ENCODE data around the gene FGGY. TPM values are rescaled to one million over a fixed set of nuclear protein-coding genes. Genes with fewer than 3 reads are reported as not detected.
"Not testable (repeated sequence)": the region's sequence is repeated elsewhere in the genome, so short reads cannot be mapped to it uniquely, and the experiment has no call there.

FGGY gene
- polyA plus RNA-seq, 4 donors = 21.3 to 28.3 (median 22.6) TPM

DNA sequence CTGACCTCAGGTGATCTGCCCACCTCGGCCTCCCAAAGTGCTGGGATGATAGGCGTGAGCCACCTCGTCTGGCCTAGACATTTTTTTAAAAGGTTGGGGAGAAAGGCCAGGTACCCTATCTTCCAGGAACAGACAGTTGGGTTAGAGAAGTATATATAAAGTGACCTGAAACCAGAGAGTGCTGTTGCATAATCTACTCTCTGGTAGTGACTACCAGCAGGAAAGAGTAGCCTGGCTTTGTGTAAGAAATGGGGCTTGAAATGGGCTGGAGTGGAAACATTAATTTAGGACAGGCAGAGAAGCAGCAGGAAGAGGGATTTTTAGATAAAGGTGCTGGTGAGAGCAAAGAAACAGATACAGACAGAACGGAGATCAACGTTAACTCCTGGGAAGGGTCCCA, 392.1 kb downstream of the FGGY start:
- DNase-seq (ENCODE audit: low read depth in 4 of 4, low spot score in 2 of 4) = no peak

DNA sequence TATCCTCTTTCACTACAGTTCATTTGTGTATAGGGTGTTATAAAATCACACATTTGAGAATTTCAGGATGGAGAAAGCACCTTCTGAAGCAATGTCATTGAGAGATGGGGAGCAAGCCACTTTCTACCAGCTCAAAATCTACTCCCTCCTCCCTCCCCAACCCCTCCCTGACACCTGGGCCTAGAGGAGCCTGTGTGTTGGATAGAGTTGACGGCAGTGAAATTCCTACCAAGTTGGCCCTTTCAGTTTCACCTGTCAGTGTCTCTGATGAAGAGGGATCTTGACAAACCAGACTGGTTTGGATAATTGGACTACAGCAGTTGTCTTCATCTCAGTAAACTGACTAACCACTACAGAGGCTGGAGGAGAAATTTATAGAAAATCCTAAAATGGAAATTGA, 392.8 kb downstream of the FGGY start:
- DNase-seq (ENCODE audit: low read depth in 4 of 4, low spot score in 2 of 4) = no peak

- DNase-seq (ENCODE audit: low read depth in 4 of 4, low spot score in 2 of 4) = no peak
These were observed 393.5 kb downstream of the FGGY start for GRCh38 chr1:59690171-59690930.

GRCh38 chr1:59691261-59691660, 394.4 kb downstream of the FGGY start:
- DNase-seq (ENCODE audit: low read depth in 4 of 4, low spot score in 2 of 4) = no peak

DNA sequence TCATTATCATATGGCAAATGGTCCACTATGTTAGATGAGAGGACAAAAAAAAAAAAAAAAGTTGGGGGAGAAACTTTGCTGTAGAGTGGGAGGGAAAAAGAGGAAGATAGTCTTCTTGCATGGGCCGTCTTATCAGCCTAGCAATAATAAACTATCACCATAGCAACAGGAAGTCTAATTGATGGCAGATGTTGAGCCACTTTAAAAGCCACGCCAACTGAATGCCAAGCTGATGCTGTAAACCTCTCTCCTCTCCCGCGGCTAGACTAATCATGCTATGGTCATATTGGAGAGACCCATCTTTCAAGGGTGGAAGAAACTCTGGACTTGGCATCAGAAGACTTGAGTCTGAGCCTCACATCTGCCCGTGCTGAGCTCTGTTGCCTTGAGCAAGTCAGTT, 395.7 kb downstream of the FGGY start:
- DNase-seq (ENCODE audit: low read depth in 4 of 4, low spot score in 2 of 4) = no peak

DNA sequence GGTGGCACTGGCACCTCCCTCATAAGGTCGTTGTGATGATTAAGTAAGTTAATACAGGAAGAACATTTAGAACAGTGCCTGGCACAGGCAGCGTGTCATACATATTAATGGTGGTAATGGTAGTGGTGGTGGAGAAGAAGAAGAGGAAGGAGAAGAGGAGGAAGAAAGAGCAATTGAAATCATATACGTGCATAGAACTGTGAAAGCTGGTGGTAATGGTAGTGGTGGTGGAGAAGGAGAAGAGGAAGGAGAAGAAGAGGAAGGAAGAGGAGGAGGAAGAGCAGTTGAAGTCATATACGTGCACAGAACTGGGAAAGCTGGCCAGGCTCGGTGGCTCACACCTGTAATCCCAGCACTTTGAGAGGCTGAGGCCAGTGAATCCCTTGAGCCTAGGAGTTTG, 396.5 kb downstream of the FGGY start:
- DNase-seq (ENCODE audit: low read depth in 4 of 4, low spot score in 2 of 4) = no peak

- no peak for DNase-seq (ENCODE audit: low read depth in 4 of 4, low spot score in 2 of 4)
These were observed 398.4 kb downstream of the FGGY start for GRCh38 chr1:59695252-59695651.

DNA sequence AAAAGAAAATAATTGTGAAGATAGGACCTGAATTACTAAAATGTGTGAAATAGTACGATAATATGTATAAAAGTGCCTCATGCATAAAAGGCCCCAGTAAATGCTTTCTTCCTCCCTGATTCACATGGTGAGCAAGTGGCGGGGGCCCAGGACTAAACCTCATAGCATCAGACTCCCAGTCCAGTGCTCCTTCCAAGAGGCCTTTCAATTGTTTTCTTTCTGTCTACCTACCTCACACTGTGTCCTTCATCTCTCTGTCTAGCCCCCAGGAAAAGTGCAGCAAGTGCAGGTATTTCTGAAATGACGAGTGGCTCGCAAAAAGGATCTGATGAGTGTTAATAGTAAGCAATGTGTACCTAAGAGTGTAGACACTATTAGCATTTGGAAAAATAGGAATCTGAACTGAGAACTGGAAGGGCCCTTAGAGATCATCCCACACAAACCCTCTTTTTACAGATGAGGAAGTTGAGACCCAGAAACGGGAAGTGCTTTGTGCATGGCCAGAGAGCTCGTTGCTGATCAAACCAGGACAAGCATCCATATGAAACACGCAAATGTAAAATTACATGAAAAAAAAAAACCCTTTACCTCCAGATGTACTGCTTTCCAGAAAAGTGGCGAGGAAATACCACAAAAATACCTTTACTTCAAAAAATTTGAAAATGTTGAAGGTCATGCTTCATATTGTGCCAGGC, 399.7 kb downstream of the FGGY start:
- DNase-seq (ENCODE audit: low read depth in 4 of 4, low spot score in 2 of 4) = no peak

DNA sequence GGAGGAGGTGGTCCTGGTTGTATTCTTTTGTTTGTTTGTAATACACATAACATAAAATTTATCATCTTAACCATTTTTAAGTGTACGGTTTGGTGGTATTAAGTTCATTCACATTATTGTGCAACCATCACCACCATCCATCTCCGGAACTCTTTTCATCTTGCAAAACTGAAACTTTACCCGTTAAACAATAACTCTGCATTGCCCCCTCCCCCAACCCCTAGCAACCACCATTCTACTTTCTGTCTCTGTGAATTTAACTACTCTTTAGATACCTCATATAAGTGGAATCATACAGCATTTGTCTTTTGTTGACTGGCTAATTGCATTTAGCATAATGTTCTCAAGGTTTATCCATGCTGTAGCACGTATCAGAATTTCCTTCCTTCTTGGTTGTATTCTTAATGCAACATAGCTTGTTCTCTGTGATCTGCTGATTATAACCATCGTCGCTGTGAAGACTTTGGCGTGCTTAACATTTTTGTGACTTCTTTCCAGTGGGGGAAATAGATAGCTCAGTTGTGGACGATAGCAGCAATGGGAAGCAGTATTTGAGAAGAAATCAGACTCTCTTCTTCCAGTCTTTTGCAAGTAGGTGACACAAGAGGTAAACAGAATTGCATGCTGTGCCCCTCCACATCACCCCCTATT, 400.4 kb downstream of the FGGY start:
- DNase-seq (ENCODE audit: low read depth in 4 of 4, low spot score in 2 of 4) = no peak

- DNase-seq (ENCODE audit: low read depth in 4 of 4, low spot score in 2 of 4) = no peak
These were observed 401.5 kb downstream of the FGGY start for GRCh38 chr1:59698386-59698785.

GRCh38 chr1:59699227-59699847, 402.4 kb downstream of the FGGY start:
- DNase-seq (ENCODE audit: low read depth in 4 of 4, low spot score in 2 of 4) = no peak

DNA sequence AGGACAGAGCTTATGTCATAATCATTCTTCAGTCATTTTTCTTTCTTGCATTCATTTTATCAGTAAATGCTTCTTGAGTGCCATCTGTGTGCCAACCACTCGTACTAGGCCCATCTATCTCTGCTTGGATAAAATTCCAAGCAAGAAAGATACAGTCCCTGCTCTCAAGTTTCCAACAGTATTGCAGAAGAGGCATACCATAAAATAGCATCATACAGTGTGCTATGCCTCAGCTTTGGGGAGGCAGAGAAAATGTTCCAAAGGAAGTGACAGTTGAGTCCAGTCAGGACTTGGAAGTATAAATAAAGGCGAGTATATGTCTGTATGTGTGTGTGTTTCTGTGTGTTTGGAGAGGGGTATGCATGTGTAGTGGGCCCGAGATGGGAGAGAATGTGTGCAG, 404.5 kb downstream of the FGGY start:
- DNase-seq (ENCODE audit: low read depth in 4 of 4, low spot score in 2 of 4) = no peak

DNA sequence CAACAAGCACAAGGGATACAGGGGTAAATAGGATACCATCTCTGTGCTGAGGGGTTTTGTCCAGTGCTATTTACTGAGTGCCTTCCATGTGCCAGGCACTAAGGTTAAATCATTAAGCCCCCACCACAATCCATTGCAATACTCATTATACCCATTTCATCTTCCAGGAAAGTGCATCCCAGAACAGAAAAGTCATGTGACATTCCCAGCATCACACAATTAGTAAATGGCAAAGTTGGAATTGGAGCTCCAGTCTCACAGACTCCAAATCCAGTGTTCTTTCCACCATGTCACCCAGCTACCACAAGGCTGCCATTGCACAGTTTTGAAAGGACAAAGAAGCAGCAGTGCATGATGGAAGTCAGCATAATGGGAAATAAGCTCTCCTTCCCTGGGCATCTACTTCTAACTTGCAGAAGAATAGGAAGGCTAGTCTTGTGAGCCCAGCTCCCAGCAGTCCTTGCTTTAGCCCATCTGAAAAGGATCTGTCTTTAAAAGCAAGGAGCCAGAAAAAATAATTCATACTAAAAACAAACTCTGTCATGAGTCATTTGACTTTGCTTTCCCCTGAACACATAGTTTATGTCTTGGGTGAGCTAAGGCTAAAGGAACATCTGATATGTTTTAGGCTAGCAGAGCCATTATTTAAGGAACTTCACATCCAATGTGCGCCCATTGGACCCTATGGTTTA, 406.5 kb downstream of the FGGY start:
- DNase-seq (ENCODE audit: low read depth in 4 of 4, low spot score in 2 of 4) = no peak

DNA sequence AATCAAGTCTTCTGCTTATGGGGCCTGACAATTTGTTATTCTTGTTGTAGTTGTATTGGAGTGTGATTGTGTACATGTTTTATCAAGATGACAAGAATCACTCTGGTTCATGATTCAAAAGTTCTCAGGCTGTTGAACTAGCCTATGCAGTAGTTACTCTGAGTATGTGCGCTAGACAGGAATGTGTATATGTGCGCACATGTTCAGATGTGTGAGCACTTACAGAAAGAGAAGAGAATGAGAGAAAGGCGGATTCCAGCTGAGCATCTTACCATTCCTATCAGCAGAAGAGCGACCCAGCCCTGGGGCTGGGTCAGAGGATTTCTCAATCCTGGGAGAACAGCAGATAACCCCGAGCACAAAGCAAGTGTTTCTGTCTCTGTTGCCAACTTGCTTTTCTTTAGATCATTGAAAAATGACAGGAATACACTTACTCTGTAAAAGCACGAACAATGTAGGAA, 407.1 kb downstream of the FGGY start:
- DNase-seq (ENCODE audit: low read depth in 4 of 4, low spot score in 2 of 4) = no peak

DNA sequence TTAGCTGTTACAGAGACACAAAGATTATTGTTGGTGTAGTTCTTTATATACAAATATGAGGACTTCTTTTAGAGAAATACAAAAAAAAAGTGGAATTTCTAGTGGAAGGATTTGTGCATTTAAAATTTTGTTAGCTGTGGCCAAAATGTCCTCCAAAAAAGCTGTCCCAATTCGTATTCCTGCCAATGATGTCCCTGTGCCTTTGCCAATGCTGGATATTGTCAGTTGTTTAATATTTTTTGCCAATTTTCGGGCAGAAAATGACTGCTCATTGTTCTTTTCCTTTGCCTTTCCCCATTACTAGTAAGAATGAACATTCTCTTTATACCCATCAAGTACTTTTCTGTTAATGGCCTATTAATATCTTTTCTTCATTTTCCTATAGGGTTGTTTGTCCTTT, 407.8 kb downstream of the FGGY start:
- no peak for DNase-seq (ENCODE audit: low read depth in 4 of 4, low spot score in 2 of 4)

GRCh38 chr1:59705466-59706302, 408.8 kb downstream of the FGGY start:
- no peak for DNase-seq (ENCODE audit: low read depth in 4 of 4, low spot score in 2 of 4)

DNA sequence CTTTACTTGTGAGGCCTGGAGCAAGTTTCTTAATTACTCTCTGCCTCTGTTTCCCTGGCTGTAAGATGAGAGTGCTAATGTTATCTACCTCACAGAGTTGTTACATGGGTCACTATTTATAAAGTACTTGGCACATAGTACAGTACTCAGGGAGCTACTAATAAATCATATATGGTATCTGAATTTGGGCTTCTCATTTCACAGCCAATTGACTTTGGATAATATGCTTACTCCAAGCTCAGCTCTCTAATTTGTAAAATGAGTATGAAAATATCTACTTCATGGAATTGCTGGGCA, 409.4 kb downstream of the FGGY start:
- DNase-seq (ENCODE audit: low read depth in 4 of 4, low spot score in 2 of 4) = no peak

- no peak for DNase-seq (ENCODE audit: low read depth in 4 of 4, low spot score in 2 of 4)
These were observed 410.4 kb downstream of the FGGY start for GRCh38 chr1:59707178-59707791.

DNA sequence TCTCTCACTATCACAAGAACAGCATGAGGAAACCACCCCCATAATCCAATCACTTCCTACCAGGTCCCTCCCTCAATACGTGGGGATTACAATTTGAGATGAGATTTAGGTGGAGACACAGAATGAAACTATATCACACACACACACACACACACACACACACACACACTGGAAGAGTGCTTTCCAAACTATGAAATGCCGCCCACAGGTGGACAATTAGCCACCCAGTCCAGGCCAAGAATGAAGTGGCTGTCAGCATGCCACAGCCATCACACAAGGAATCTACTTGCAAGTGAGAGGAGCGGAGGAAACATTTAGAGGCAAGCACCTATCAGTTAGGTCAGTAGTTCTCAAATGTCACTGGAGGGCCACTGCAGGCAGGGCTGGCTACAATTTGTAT, 412.4 kb downstream of the FGGY start:
- no peak for DNase-seq (ENCODE audit: low read depth in 4 of 4, low spot score in 2 of 4)

DNA sequence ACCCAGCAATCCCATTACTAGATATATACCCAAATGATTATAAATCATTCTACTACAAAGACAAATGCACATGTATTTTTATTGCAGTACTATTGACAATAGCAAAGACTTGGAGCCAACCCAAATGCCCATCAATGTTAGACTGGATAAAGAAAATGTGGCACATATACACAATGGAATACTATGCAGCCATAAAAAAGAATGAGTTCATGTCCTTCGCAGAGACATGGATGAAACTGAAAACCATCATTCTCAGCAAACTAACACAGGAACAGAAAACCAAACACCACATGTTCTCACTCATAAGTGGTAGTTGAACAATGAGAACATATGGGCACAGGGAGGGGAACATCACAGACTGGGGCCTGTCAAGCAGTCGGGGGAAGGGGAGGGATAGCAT, 414.0 kb downstream of the FGGY start:
- DNase-seq (ENCODE audit: low read depth in 4 of 4, low spot score in 2 of 4) = not testable (repeated sequence)
